ENCODE results near the gene ATP6V0E2. TPM values are rescaled to one million over a fixed set of nuclear protein-coding genes. Genes with fewer than 3 reads are reported as not detected.

The ATP6V0E2 gene
- 14.3 and 23.5 TPM in 2 replicates for total RNA-seq

DNA sequence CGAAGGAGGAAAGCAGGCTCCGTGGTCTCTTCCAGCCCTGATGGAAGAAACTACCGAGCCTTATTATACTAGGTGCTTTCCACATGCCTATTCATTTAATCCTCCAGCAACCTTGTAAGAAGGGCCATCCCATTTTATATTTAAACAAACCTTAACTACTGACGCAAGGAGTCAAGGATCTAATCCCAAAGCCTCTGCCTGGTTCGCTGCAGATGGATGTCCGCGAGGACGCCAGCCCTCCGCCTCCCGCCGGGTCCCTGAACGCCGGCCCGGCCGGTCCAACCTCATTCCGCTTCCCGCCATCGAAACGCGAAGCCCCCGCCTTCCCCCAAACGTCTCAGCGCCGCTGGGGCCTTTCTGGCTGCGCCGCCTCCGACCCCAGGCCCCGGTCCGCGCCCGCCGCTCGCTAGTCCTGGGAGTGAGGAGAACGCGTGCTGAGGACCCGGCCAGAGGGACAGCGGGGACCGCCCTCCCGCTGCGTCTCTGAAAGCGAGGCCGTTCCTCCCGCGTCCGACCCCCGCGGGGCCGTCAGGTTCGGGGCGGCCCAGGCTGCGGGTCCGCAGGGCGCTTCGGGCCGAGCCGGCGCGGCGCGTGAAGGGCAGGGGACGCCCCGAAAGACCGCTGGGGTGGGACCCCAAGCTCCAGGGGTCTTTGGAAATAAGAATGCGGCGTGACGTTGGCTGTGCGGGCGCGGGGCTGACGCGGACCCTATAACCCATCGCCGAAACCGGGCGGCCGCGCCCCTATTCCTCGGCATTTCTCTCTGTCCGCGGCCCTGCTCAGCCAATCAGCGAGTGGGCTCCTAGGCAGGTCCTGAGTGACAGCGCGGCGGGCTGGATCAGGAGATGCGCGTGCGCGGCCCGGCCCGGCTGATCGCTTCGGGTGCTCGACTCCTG lies at the start of gene ATP6V0E2:
Gene ATP6V0E2 (plus strand): TSS at position 896 of the 896 bp plus-strand sequence. CDS start 97 bp downstream, outside the sequence.

DNA sequence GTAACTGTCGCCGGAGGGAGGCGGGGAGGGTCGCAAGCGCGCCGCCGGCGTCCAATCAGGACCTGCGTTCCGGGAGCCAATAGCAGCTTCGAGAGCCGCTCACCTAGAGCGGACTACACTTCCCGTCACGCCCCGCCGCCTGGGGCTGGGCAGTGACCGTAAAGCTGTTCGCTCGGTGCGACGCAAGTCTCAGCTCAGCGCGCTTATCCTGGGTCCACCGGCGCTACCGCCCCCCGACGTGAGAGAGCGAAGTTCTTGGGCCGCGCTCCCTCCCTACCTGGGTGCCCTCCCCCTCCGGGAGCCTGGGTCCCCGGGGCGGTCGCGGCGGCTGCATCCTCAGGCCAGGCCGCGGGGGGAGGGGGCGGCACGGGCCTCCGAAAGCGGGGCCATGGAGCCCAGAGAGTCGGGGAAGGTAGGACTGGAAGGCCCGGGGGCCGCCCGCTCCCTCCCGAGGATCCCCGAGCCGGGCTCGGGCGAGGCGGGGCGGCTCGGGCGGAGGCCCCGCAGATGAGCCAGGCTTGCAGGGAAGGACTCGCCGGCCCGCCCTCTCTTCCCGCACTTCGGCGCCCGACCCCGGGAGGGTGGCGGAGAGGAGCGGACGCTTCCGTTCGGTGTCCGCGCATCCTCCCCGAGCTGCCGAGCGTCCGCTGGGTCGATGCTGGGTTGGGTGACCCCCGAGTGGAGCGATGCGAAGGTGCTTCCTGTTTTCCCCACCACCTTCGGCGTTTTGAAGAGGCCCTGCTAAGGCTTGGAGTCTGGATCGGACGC lies 35.4 kb upstream of the ATP6V0E2 start, which contains the start of gene ZNF862:
Gene ZNF862 (plus strand): TSS at position 152 of the 768 bp plus-strand sequence. CDS start 237 bp downstream, at position 389.

Small RNA genes within 50 kb of the gene (small RNA-seq; reads per million reads assigned to genes)
- not detected for gene AC093458.1

Other genes with a start within 250 kb of the ATP6V0E2 start
- gene ZNF467, start 100.4 kb upstream of the ATP6V0E2 start, total RNA-seq: under 0.01 and 0.11 TPM in 2 replicates
- 11.6 and 12.5 TPM in 2 replicates for gene ZNF862, start 35.6 kb upstream of the ATP6V0E2 start, total RNA-seq

All from articular chondrocyte of knee joint (primary cell).